ENCODE measurements around the gene CLEC10A. TPM values are rescaled to one million over a fixed set of nuclear protein-coding genes. Genes with fewer than 3 reads are reported as not detected.
"Not testable (repeated sequence)": the region's sequence is repeated elsewhere in the genome, so short reads cannot be mapped to it uniquely, and the experiment has no call there.

The CLEC10A gene, protein sequence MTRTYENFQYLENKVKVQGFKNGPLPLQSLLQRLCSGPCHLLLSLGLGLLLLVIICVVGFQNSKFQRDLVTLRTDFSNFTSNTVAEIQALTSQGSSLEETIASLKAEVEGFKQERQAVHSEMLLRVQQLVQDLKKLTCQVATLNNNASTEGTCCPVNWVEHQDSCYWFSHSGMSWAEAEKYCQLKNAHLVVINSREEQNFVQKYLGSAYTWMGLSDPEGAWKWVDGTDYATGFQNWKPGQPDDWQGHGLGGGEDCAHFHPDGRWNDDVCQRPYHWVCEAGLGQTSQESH
- not detected in 2 replicates for total RNA-seq (2014; rRNA removed; shearing (Covaris generic))

DNA sequence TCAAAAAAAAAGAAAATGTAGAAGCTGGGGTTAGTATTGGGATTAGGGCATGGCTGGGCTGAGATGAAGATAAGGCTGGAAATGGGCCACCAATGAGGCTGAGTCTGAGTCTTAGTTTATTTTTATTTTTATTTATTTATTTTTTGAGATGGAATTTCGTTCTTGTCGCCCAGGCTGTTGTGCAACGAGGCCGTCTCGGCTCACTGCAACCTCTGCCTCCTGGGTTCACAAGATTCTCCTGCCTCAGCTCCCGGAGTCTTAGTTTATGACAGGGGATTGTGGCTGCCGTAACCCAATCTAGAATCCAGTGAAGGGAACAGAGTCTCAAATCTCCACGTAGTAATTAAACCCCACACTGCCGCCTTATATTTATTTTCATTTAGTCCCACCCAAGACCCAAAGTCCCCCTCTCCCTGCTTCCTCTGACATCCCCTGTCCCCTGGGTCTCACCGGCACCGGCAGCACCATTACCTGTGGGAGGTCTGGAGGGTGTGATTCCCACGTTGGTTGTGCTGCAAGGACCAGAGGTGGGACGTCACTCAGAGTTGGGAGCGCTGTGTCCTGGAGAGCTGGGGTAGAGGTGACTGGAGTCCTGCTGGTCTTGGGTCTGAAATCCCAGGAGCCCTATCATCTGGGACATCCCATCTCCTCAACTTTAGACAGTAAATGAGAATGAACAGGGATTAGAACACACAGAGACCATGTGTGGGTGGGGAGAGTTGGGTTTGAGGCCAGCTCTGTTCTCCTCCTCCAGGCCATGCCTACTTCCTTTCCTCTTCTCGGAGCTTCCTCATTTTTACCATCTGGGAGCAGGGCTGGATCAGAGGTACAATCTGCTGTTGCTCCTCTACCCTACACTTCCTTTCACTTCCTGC lies at the start of gene CLEC10A:
Gene CLEC10A, minus strand, starts transcription at position 671 of the 875 bp plus-strand sequence. CDS start 1,439 bp downstream, outside the sequence.
- no peak for DNase-seq (ENCODE audit: low spot score)

DNA sequence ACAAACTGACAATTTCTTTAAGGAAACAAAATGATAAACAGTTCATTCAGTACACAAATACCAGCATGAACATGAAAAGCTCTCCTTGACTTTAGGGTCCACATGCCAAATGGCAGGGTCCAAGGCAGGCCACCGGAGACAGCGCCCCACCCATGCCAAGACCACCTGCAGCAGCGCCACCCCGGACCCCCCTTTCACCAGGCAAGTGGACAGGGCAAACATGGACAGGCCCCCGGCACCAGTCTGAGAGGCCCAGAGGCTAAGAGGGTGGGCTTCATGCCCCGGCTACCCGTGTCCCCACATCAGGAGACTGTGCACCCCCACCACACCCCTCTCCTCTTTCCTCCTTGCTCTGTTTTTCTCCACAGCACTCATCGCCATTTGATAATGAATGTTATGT lies 49.3 kb upstream of the CLEC10A start:
- DNase-seq (ENCODE audit: low spot score) = no peak

DNA sequence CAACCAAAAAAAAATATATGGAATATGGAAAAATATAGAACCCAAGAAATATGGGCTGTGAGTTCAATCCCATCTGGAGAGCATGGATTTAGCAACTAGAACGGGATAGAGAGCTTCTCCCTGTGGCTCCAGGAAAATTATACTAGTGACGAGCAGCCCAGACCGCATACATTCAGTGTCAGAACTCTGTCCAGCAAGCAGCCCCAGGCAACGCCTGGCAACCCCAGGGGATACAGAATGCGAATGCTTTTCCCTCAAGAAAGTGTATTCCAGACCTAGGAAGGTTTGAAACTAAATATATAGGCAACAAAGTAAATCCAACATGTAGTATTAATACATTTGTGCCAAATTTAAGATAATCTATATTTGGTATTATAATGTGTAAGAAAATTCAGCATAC lies 48.1 kb upstream of the CLEC10A start:
- DNase-seq (ENCODE audit: low spot score) = no peak

DNA sequence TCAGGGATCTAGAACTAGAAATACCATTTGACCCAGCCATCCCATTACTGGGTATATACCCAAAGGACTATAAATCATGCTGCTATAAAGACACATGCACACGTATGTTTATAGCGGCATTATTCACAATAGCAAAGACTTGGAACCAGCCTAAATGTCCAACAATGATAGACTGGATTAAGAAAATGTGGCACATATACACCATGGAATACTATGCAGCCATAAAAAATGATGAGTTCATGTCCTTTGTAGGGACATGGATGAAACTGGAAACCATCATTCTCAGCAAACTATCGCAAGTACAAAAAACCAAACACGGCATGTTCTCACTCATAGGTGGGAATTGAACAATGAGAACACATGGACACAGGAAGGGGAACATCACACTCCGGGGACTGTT lies 47.5 kb upstream of the CLEC10A start:
- DNase-seq (ENCODE audit: low spot score) = not testable (repeated sequence)

- DNase-seq (ENCODE audit: low spot score) = not testable (repeated sequence)
Measured at GRCh38 chr17:7126386-7126785, 46.3 kb upstream of the CLEC10A start.

GRCh38 chr17:7124923-7125322 lies 44.9 kb upstream of the CLEC10A start:
- DNase-seq (ENCODE audit: low spot score) = no peak

DNA sequence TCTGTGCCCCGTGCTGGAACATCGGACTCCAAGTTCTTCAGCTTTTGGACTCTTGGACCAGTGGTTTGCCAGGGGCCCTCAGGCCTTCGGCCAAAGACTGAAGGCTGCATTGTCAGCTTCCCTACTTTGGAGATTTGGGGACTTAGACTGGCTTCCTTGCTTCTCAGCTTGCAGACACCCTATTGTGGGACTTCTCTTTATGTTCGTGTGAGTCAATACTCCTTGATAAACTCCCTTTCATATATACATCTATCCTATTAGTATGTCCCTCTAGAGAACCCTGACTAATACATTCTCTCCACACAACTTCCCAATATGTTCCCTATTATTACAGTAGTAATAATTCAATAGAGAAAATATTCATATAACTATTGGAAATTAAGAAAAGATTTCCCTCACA lies 43.8 kb upstream of the CLEC10A start:
- no peak for DNase-seq (ENCODE audit: low spot score)

DNA sequence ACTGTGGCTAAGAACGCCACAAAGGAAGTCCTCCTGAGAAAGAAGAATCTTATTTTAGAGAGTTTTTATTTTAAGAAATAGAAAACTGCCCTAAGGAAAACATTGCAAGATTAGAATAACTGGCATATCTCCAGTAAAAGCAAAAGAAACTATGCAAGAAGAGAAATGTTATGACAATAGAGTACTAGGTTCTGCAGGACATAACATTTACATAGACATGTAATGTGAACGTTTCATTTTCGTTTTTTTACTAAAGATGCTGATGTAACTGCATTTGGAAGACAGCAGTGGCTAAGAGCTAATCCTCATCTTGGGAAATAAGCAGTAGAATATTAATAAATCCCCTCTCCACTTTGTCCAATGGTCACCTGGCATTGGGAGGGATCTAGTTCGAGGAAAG lies 42.3 kb upstream of the CLEC10A start:
- DNase-seq (ENCODE audit: low spot score) = no peak

DNA sequence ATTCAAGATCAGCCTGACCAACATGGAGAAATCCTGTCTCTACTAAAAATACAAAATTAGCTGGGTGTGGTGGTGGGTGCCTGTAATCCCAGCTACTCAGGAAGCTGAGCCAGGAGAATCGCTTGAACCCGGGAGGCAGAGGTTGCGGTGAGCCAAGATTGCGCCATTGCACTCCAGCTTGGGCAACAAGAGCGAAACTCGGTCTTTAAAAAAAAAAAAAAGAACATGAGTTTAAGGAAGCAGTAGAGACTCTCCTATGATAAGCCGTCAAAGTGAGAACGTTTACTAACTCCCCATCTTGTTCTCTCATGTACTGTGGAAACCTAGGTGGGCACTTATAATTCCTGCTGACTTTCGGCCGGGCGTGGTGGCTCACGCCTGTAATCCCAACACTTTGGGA lies 40.6 kb upstream of the CLEC10A start:
- DNase-seq (ENCODE audit: low spot score) = not testable (repeated sequence)

DNA sequence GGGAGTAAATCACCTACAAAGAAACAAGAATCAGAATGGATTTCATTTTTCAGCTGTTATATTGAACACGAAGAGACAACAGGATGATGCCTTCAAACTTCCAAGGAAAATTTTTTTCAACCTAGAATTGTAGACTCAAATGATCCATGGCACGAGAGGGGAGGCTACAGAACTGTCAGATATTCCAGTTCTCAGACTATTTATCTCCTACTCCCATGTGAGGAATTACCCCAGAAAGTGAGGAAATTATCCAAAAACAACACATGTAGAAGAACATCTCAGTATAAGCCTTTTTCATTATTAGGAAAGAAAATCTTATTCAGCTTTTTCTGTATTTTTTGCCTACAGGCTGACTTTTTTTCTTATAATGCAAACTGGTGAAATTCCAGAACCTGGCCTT lies 40.1 kb upstream of the CLEC10A start:
- DNase-seq (ENCODE audit: low spot score) = no peak

GRCh38 chr17:7119314-7119713 lies 39.3 kb upstream of the CLEC10A start:
- no peak for DNase-seq (ENCODE audit: low spot score)

GRCh38 chr17:7114875-7115614 lies 35.0 kb upstream of the CLEC10A start:
- no peak for DNase-seq (ENCODE audit: low spot score)

GRCh38 chr17:7114241-7114874 lies 34.3 kb upstream of the CLEC10A start, which contains the start of gene ASGR2:
Gene ASGR2, minus strand, starts transcription at chr17:7114822. Its CDS starts 582 bp downstream, at chr17:7114240.
- DNase-seq (ENCODE audit: low spot score) = no peak

GRCh38 chr17:7113273-7114071 lies 33.4 kb upstream of the CLEC10A start:
- no peak for DNase-seq (ENCODE audit: low spot score)

DNA sequence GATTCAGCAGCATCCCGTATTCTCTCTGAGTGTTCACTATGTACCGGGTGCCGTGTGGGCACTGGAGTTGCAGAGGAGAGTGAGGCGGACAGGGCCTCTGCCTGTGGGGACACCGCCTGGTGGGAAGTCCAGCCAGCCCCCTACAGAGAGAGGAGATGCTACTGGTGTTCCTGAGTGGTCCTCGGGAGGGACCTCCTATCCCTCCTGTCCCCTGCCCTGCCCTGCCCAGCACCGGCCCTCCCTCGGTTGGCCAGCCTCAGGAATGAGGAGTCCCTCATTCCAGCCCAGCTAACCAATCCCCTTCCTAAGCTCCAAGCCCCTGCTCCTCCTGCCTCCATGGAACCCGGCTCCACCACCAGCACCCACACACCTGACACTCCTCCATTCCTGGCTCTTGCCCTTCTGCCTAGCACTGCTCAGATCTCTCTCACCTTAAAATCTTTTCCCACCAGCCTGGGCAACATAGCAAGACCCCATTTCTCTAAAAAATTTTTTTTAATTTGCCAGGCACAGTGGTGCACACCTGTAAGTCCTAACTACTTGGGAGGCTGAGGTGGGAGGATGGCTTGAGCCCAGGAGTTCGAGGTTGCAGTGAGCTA lies 32.6 kb upstream of the CLEC10A start:
- DNase-seq (ENCODE audit: low spot score) = no peak

DNA sequence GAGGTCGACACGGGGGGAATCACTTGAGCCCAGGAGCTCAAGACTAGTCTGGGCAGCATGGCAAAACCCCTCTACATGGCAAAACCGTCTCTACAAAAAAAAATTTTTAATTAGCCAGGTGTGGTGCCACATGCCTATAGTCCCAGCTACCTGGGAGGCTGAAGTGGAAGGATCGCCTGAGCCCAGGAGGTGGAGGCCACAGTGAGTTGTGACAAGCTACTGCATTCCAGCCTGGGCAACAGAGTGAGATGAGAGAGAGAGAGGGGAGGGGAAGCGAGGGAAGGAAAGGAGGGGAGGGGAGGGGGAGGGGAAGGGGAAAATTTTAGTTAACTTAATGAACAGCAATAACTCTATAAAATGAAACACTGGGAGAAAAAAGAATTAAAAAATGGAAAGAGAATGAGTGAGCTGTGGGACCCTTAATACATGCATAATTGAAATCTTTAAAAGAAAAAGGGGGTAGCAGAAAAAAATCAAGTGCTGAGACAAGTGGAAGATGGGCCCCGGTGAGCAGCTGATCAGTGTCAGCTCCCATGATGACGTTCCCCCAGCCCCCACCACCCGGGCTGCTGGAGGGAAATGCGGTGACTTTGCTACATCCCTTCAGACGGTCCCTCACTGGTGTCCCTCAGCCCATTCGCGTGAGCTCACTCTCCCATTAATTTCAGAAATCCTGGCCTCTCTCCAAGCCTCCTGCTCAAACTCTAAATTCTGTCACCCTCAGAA lies 31.9 kb upstream of the CLEC10A start:
- DNase-seq (ENCODE audit: low spot score) = no peak

- DNase-seq (ENCODE audit: low spot score) = no peak
Measured at GRCh38 chr17:7110617-7111306, 30.7 kb upstream of the CLEC10A start.

GRCh38 chr17:7109461-7110322 lies 29.6 kb upstream of the CLEC10A start:
- DNase-seq (ENCODE audit: low spot score) = no peak
